HepG2 (cell line): ENCODE measurements around the gene MYO5B. TPM values are rescaled to one million over a fixed set of nuclear protein-coding genes. Genes with fewer than 3 reads are reported as not detected.
A peak's percentile ranks its signal among the peaks of the same experiment; 100 is the strongest.

Source experiments
- ARID3A ChIP-seq: IDR thresholded peaks from 2 replicates; pipeline ENCODE4 v1.6.1; 2012; ENCODE audit warnings: low read depth, low read length, improper control_type of control experiment
- ARID5B ChIP-seq: IDR thresholded peaks from 2 replicates; pipeline ENCODE4 v1.4.0; 2020; ENCODE audit warnings: mild to moderate bottlenecking, missing genetic modification reagents
- ATF7 ChIP-seq, 2 experiments: fragments of 450-650 bp in 1 of 2; sonication (generic) in 1 of 2; formaldehyde crosslinking in 1 of 2; IDR thresholded peaks; 2 replicates each; pipeline versions ENCODE4 v1.4.0 to v1.6.1; 2016 to 2020; ENCODE audit warnings: antibody characterized with exemption in 1 of 2, mild to moderate bottlenecking in 1 of 2, missing genetic modification reagents in 1 of 2
- BCL6 ChIP-seq: IDR thresholded peaks from 2 replicates; pipeline ENCODE4 v1.6.1; 2016; ENCODE audit warnings: missing genetic modification reagents, missing compliant biosample characterization
- CREM ChIP-seq, 2 experiments: sonication (generic) in 1 of 2; formaldehyde crosslinking in 1 of 2; IDR thresholded peaks; 2 replicates each; pipeline versions ENCODE4 v1.4.0 to v1.6.1; 2016 to 2020; ENCODE audit warnings: antibody characterized with exemption in 1 of 2, mild to moderate bottlenecking in 1 of 2, missing genetic modification reagents in 1 of 2
- DRAP1 ChIP-seq: IDR thresholded peaks from 2 replicates; pipeline ENCODE4 v1.6.1; 2016; ENCODE audit warnings: missing genetic modification reagents, missing compliant biosample characterization
- HNF1B ChIP-seq: sonication (generic); formaldehyde crosslinking; IDR thresholded peaks from 2 replicates; pipeline ENCODE4 v1.5.1; 2020; ENCODE audit warnings: mild to moderate bottlenecking, moderate library complexity, missing genetic modification reagents
- MNT ChIP-seq: fragments of 450-650 bp; IDR thresholded peaks from 2 replicates; pipeline ENCODE4 v1.6.1; 2016
- NCOR1 ChIP-seq: fragments of 200-600 bp; sonication (generic); IDR thresholded peaks from 2 replicates; pipeline ENCODE4 v1.7.0; 2017; ENCODE audit warnings: antibody characterized with exemption, low read length, borderline replicate concordance
- NR2F6 ChIP-seq, 2 experiments: IDR thresholded peaks; 2 replicates each; pipeline ENCODE4 v1.6.1; 2016; ENCODE audit warnings: antibody characterized with exemption in 1 of 2, mild to moderate bottlenecking in 1 of 2
- RARA ChIP-seq: IDR thresholded peaks from 2 replicates; pipeline ENCODE4 v1.6.1; 2016; ENCODE audit warnings: missing genetic modification reagents, missing compliant biosample characterization
- SMAD3 ChIP-seq: sonication (generic); formaldehyde crosslinking; IDR thresholded peaks from 2 replicates; pipeline ENCODE4 v1.4.0; 2020; ENCODE audit warnings: missing genetic modification reagents
- TARDBP ChIP-seq: sonication (generic); formaldehyde crosslinking; IDR thresholded peaks from 2 replicates; pipeline ENCODE4 v1.8.0; 2022; ENCODE audit warnings: mild to moderate bottlenecking, missing genetic modification reagents
- ZNF331 ChIP-seq: sonication (generic); formaldehyde crosslinking; IDR thresholded peaks from 2 replicates; pipeline ENCODE4 v1.4.0; 2020; ENCODE audit warnings: missing genetic modification reagents
- ZNF614 ChIP-seq: IDR thresholded peaks from 2 replicates; pipeline ENCODE4 v1.6.1; 2018; ENCODE audit warnings: missing biosample characterization, missing genetic modification reagents, inconsistent platforms, borderline replicate concordance
- polyA plus RNA-seq, 8 experiments: library from polyadenylated mRNA; depleted of rRNA in 3 of 8; stranded (reverse) in 7 of 8; unstranded in 1 of 8; fragments of >200 nt; fragmentation: Illumina TruSeq in 4 of 8; extraction: Trizol in 4 of 8; gene quantifications; 2 replicates each; pipeline versions ENCODE4 v1.2.1 to v1.2.3, GENCODE V29; 2011 to 2016; ENCODE audit warnings: low read depth in 4 of 8, missing spikeins in 1 of 8, mixed read lengths in 1 of 8; ENCODE audit not compliant: insufficient read depth in 1 of 8
- total RNA-seq, 5 experiments: library from RNA; depleted of rRNA; stranded (reverse); fragments of >200 nt; fragmentation: Illumina TruSeq; extraction: Trizol; gene quantifications; 2 replicates each; pipeline ENCODE4 v1.2.3, GENCODE V29; 2016; ENCODE audit warnings: low read depth in 1 of 5

The MYO5B gene
- total and polyA plus RNA-seq, 2 of the 13 experiments (the other 11 are each of a cell fraction or from before 2014, with no cell fraction given): 13.1 to 24.0 TPM

- TF ChIP-seq ARID5B: peak; percentile 63
- peak; percentile 50; the same call in 1 of the 2 replicates for TF ChIP-seq DRAP1 (CRISPR knock-in tag)
- TF ChIP-seq ATF7 (IDR thresholded peaks at IDR 0.05): no peak
- TF ChIP-seq ATF7 (CRISPR knock-in tag; IDR thresholded peaks at IDR 0.05): no peak
- TF ChIP-seq NCOR1: peak; percentile 61; the same call in 1 of the 2 replicates
- 0 out of 2 replicates have a peak, but pooled peaks have one; percentile 32 for TF ChIP-seq TARDBP (CRISPR knock-in tag)
- peak; percentile 50; the same call in 1 of the 2 replicates for TF ChIP-seq BCL6 (CRISPR knock-in tag)
- 0 out of 2 replicates have a peak, but pooled peaks have one; percentile 55 for TF ChIP-seq ZNF614 (CRISPR knock-in tag)
- 0 out of 2 replicates have a peak, but pooled peaks have one; percentile 50 for TF ChIP-seq RARA (CRISPR knock-in tag)
- TF ChIP-seq ARID3A: peak; percentile 85
- peak; percentile 79 for TF ChIP-seq ZNF331 (CRISPR knock-in tag)
- peak; percentile 73 for TF ChIP-seq HNF1B (CRISPR knock-in tag)
- TF ChIP-seq CREM (IDR thresholded peaks at IDR 0.05): peak; percentile 34; the same call in 1 of the 2 replicates
- no peak for TF ChIP-seq CREM (CRISPR knock-in tag; IDR thresholded peaks at IDR 0.05)
- 0 out of 2 replicates have a peak, but pooled peaks have one; percentile 39 for TF ChIP-seq SMAD3
- TF ChIP-seq NR2F6 (IDR thresholded peaks at IDR 0.05): peak; percentile 64; the same call in 1 of the 2 replicates
- TF ChIP-seq NR2F6 (CRISPR knock-in tag; IDR thresholded peaks at IDR 0.05): peak; percentile 66
- TF ChIP-seq MNT: no peak
These were observed 227.8 kb downstream of the MYO5B start (continued) for GRCh38 chr18:49967171-49967570.
